GM12872 (cell line): ENCODE data around the gene DAGLB.

ENCODE experiments used
- TF ChIP-seq, protein P1 (sequence below): IDR thresholded peaks from 3 replicates; pipeline ENCODE4 v1.5.1; 2011; ENCODE audit warnings: low read depth, mild to moderate bottlenecking, low read length, moderate library complexity; ENCODE audit not compliant: insufficient read depth

DAGLB gene

DNA sequence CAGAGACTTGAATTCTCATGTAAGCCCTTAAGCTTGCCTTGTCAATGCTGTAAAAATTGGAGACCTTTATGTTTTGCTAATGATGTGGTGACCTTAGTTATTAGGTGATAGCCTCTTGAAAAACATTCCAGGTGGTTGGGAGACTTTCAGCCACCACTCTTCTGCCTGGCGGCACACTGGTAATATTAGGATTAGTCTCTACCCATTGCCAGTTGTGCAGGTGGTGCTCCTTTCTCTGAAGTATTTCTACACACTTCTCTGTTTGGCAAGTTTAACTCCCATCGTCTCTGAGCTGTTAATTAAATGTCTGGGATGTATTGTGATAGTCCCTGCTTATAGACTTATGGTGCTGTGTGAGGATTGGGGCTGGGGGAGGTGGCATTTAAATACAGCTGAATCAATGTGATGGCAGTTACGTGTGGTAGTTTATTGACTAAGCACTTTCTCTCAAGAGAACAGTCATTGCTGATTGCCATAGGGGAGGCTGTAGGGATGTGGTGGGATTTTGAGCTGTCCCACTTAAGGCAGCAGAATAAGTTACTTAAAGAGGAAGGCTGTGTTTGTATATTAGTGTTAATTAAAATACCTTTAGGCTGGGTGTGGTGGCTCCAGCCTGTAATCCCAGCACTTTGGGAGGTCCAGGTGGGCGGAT is 61.7 kb downstream of the DAGLB start:
- TF ChIP-seq, protein P1, sequence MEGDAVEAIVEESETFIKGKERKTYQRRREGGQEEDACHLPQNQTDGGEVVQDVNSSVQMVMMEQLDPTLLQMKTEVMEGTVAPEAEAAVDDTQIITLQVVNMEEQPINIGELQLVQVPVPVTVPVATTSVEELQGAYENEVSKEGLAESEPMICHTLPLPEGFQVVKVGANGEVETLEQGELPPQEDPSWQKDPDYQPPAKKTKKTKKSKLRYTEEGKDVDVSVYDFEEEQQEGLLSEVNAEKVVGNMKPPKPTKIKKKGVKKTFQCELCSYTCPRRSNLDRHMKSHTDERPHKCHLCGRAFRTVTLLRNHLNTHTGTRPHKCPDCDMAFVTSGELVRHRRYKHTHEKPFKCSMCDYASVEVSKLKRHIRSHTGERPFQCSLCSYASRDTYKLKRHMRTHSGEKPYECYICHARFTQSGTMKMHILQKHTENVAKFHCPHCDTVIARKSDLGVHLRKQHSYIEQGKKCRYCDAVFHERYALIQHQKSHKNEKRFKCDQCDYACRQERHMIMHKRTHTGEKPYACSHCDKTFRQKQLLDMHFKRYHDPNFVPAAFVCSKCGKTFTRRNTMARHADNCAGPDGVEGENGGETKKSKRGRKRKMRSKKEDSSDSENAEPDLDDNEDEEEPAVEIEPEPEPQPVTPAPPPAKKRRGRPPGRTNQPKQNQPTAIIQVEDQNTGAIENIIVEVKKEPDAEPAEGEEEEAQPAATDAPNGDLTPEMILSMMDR: no peak

- TF ChIP-seq, protein P1: no peak
Observed at GRCh38 chr7:6385110-6385781, 62.5 kb downstream of the DAGLB start.

- TF ChIP-seq, protein P1: no peak
Observed at GRCh38 chr7:6384327-6384726, 63.4 kb downstream of the DAGLB start.

GRCh38 chr7:6382817-6383216 is 64.9 kb downstream of the DAGLB start:
- TF ChIP-seq, protein P1: no peak

GRCh38 chr7:6380310-6381095 is 67.3 kb downstream of the DAGLB start:
- TF ChIP-seq, protein P1: no peak

- TF ChIP-seq, protein P1: no peak
Observed at GRCh38 chr7:6379886-6380285, 67.9 kb downstream of the DAGLB start.

DNA sequence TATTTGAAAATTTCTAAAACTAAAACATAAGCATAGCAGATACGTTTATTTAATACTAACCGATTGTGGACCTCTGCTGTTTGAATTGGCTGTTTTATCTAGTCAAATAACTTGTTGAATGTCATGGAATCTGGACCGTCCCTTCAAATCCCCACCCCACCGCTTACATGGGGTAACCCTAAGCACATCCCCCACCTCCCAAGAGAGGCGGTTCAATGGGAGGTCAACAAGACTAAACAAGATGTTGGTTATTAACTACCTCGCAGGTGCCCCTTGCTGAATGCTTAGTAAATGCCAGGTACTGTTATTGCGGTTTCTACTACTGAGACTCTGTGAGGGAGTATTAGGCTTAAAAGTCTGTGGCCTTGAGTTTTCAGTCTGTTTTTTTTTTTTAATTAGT is 70.9 kb downstream of the DAGLB start:
- TF ChIP-seq, protein P1: no peak
